Activated CD4-positive, alpha-beta T cell treated with anti-CD3 and anti-CD28 coated beads, Interleukin-2, Interleukin-4, amounts not matched to agents 100 ng/mL and 50 ng/mL, durations not matched to agents 16 hours and 8 hours (primary cell): Measurements from ENCODE around the gene INTS12.
A peak's percentile ranks its signal among the peaks of the same experiment; 100 is the strongest.
"Not testable (repeated sequence)": the region's sequence is repeated elsewhere in the genome, so short reads cannot be mapped to it uniquely, and the experiment has no call there.

Experiments used
- DNase-seq: peaks from one replicate; pipeline ENCODE4 v3.0.0-alpha.2; 2020; ENCODE audit warnings: low spot score

INTS12 gene

DNA sequence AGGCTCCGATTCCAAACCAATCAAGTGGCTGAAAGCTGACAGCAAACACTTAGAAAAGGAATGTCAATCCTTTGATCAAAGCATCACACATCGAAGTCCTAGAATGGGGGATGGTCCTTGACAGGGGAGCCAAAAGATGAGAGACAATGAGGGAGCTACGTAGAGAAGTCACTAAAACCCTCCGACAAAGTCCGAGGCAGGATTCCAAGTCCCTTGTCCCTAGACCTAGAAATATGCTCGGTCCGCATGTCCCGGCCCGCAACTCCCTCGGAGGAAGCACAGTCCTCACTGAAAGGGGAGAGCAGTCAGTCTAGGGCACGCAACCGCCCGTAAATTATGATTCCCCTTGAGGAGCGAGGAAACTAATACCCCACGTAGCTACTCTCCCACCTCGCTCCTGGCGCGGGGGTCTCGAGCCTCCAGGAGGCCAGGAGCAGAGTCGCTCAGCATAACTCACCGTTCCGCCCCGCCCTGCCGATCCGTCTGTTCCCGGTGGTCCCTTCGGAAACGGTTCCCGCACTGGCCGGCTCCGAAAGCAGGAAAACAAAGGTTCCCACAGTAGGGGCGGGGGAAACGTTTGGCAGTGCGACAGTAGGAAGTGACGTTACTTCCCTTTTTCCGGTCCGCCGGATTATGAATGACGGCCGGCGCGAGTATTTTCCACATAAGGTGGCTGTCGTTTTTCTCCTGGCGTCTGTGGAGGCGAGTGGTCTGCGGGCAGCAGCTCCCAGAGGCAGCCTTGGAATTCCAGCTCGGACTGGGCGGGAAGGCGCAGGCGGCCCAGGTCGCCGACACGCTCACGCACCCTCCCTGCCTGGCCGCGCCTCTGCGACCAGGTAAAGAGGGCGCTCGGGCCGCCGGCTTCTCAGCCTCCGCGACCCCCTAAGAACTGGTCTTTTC lies at the start of gene INTS12, which contains the start of gene GSTCD:
Gene INTS12 (minus strand): TSS at position 509 of the 900 bp plus-strand sequence. CDS start 8,684 bp downstream, outside the sequence.
Gene GSTCD (plus strand): TSS at position 604 of the 900 bp plus-strand sequence. CDS start 8,830 bp downstream, outside the sequence.
- DNase-seq = peak; percentile 93

GRCh38 chr4:105755375-105755774 lies 46.9 kb upstream of the INTS12 start:
- no peak for DNase-seq

DNA sequence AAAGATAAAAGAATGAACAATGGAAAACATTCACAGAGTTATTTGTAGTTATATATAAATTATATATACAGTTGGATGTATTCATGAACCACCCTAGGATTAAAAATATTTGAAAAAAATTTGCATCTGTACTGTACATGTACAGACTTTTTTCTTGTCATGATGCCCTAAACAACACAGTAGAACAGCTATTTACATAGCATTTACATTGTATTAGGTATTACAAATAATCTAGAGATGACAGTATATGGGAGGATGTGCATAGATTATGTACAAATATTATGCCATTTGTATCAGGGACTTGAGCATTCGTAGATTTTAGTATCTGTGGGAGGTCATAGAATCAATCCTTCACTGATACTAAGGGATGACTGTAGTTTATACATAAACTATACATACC lies 44.9 kb upstream of the INTS12 start:
- no peak for DNase-seq

DNA sequence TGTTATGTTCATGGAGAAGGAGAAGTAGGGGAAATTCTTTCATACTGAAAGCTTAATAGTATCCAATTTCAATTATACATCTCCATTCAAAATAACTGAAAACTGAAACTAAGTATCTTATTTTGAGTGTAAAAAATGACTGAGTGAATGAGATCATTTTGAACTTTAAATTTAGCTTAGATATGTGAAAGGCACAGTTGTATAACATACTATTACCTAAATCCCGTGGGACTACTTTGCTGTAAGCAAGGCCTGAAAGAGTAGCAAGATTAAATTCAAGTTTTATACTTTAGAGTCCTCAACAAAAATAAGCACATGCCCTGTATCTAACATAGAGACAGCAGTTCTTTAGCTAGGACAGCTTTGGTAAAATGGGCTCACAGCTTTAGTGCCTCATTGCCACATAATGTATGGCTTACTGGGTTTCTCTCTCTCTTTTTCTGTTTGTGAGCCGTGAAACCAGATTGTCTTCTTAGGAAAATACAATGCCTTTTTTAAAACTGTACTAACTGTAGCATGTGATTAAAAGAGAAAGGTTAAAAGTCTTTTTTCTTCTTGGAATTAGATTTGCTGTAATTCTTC lies 43.3 kb upstream of the INTS12 start:
- no peak for DNase-seq

- DNase-seq = no peak
These were observed 39.7 kb upstream of the INTS12 start for GRCh38 chr4:105748222-105748621.

GRCh38 chr4:105741548-105741947 lies 33.1 kb upstream of the INTS12 start:
- DNase-seq = no peak

DNA sequence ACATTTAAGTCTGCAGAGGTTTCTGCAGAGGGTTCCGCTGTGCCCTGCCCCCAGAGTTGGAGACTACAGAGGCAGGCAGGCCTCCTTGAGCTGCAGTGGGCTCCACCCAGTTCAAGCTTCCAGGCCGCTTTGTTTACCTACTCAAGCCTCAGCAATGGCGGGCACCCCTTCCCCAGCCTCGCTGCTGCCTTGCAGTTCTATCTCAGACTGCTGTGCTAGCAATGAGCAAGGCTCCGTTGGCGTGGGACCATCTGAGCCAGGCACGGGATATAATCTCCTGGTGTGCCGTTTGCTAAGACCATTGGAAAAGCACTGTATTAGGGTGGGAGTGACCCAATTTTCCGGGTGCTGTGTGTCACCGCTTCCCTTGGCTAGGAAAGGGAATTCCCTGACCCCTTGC lies 26.7 kb upstream of the INTS12 start:
- DNase-seq = not testable (repeated sequence)

DNA sequence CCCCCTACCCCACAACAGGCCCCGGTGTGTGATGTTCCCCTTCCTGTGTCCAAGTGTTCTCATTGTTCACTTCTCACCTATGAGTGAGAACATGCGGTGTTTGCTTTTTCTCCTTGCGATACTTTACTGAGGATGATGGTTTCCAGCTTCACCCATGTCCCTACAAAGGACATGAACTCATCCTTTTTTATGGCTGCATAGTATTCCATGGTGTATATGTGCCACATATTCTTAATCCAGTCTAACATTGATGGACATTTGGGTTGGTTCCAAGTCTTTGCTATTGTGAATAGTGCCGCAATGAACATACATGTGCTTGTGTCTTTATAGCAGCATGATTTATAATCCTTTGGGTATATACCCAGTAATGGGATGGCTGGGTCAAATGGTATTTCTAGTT lies 21.4 kb upstream of the INTS12 start:
- DNase-seq = not testable (repeated sequence)

DNA sequence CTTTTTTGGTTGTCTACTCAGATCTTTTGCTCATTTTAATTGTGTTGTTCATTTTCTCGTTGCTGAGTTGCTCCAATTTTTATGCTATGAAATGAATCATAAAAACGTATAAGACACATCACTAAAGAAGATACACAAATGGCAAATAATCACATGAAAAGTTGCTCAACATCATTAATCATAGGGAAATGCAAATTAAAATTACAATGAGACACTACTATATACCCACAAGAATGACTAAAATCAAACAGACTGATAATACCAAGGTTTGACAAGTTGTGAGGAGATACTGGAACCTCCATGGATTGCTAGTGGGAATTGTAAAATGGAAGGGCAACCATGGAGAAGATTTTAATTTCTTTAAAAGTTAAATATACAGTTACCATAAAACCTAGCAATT lies 17.1 kb upstream of the INTS12 start:
- no peak for DNase-seq

DNA sequence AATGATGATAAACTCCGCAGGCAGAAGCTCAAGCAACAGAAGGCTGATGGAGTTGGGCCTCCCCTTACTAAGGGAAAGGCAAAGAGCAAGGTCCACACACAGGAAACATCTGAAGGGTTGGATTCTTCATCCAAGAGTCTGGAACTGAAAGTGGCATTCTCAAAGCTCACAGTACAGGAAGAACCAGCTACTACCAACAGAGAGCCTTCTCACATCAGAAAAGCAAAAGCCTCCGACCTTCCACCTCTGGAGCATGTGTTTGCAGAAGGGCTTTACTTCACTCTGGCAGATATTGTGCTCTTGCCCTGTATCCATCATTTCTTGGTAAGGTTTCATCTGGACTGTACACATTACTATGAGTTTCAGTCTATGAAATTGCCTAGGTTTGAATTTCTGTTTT lies 10.7 kb upstream of the INTS12 start:
- DNase-seq = no peak

DNA sequence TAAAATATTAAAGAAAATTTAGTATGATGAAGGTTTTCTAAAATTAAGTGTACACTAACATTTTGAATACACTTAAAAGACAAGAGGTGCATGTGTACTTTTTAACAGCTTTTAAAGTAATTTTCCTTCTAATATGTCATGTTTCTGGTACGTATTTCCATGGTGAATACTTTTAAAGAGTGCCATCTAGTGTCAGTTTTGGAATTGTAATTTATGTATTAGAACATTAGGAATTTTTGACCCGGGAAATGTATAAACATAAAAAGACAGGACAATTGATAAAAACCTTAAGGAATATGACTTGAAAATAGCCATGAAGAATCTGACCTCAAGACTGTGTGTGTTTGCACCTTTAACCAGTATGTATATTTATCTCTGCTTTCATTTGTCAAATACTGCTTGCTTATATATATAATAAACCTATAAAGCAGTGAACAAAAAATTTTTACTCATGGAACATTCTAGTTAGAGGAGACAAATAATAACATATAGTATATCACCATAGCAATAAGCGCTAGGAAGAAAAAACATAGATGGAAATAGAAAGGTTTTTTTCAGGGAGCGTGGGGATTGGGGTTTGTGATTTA lies 7.3 kb upstream of the INTS12 start:
- DNase-seq = no peak

DNA sequence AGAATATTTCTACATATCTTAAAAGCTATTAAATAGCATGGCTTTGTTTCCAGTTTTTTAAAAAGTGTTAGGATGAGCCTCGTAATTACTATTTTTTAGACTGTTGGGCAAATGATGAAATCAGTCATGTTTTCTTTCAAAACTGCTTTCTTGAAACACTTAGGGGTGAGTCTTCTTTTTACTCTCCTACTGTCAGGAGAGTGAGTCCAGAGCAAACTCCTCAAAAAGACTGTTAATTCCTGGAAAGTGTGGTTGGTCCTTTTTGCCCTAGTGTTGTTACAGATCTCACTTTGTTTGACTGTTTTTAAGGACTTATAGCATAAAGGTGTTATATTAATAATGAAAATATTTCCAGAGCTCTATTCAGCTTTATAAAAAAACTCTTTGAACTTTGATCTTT lies 6.4 kb upstream of the INTS12 start:
- DNase-seq = no peak

GRCh38 chr4:105714071-105714521 lies 5.6 kb upstream of the INTS12 start:
- no peak for DNase-seq

DNA sequence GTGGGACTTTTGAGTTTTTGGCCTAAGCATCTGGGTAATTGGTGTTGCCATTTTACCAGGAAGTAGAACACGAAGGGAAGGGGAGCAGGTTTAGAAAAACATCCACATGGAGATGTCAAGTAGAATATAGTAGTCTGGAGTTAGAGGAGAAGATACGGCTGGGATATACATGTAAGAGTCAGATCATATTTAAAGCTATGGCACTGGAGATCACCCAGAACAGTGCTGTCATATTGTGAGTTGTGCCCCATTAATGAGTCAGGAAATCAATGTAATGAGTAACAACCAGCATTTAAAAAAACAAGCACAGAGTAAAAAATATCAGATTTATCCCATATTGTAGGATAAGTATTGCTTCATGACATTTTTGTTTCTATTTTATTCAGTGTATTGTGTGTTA lies 4.3 kb upstream of the INTS12 start:
- no peak for DNase-seq

- DNase-seq = no peak
These were observed 2.2 kb upstream of the INTS12 start for GRCh38 chr4:105710678-105711077.

DNA sequence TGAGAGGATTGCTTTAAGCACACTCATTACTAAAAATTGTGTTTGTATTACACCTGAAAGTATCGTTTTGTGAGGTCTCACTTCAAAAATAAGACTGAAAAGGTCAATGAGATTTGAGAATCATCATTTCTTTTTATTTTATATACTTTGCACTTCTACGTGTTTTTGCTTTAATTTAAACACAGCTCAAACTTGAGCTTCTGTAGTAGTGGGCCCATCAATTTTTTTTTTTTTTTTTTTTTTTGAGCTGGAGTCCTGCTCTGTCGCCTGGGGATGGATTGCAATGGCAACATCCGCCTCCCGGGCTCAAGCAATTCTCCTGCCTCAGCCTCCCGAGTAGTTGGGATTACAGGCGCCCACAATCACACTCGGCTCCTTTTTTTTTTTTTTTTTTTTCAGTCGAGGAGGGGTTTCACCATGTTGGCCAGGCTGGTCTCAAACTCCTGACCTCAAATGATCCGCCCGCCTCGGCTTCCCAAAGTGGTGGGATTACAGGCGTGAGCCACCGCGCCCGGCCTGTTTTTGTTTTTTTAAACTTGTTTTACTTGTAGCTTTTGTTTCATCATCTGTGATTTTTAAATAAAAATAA lies 1.6 kb upstream of the INTS12 start:
- no peak for DNase-seq

GRCh38 chr4:105709081-105709450 lies 577 bp upstream of the INTS12 start:
- DNase-seq = no peak

- DNase-seq = no peak
These were observed 708 bp downstream of the INTS12 start for GRCh38 chr4:105707782-105708180.

DNA sequence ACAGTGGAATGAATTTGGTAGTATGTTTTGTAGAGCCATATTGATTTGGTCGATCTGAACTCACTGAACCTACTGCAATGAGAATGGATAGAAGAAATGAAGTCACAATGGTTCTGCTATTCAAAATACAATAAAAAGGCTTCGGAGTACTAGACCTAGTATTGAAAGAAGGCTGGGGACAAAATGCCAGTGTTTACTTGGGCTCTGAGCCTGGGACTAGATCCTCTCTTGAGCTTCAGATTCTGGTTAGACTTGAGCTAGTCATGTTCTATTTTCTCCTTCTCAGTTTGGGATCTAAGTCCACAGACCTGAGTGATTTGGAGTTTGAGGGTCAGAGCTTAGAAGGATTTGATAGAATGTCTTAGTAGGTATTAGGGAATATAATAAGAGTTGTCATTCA lies 9.9 kb downstream of the INTS12 start:
- no peak for DNase-seq

DNA sequence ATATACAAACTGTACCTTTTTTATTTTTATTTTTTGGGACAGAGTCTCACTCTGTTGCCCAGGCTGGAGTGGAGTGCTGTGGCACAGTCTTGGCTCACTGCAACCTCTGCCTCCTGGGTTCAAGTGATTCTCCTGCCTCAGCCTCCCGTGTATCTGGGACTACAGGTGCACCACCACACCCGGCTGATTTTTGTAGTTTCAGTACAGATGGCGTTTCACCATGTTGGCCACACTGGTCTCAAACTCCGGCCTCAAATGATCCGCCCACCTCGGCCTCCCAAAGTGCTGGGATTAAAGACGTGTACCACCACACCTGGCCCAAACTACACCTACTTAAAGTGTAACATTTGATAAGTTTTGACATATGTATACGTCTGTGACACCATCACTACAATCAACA lies 12.7 kb downstream of the INTS12 start:
- not testable (repeated sequence) for DNase-seq

- DNase-seq = not testable (repeated sequence)
These were observed 13.7 kb downstream of the INTS12 start for GRCh38 chr4:105694812-105695211.

DNA sequence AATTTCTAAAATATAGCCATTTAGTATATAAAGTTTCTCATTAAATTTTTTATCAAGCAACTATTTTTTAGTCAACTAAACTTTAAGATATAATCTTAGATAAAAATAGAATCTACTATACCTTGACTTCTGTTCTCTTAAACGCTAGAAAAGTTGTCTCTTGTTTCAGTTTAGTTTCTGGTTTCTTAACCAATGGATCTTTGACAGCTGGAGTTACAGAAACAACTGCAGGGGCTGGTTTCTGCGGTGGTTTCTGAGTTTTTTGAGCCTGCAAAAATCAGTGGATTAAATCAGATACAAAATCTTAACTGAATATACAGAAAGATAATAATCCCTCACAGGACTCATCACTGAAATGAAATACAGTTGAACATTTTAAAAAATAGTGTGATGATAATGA lies 21.9 kb downstream of the INTS12 start:
- no peak for DNase-seq

GRCh38 chr4:105683038-105683437 lies 25.5 kb downstream of the INTS12 start:
- no peak for DNase-seq
